Kidney tubule cell (primary cell): ENCODE results near the gene NDUFV3.
"Not testable (repeated sequence)": the region's sequence is repeated elsewhere in the genome, so short reads cannot be mapped to it uniquely, and the experiment has no call there.

Source experiments
- DNase-seq: peaks from one replicate; pipeline ENCODE4 v3.0.0-alpha.2; 2018; ENCODE audit warnings: low spot score

Gene NDUFV3

GRCh38 chr21:42900446-42900845 is 7.3 kb downstream of the NDUFV3 start:
- DNase-seq = no peak

- DNase-seq = no peak
These were observed 10.7 kb downstream of the NDUFV3 start for GRCh38 chr21:42903817-42904216.

GRCh38 chr21:42905195-42905594 is 12.1 kb downstream of the NDUFV3 start:
- DNase-seq = no peak

- DNase-seq = no peak
These were observed 13.1 kb downstream of the NDUFV3 start for GRCh38 chr21:42906233-42906632.

- peak; percentile 32 for DNase-seq
These were observed 15.4 kb downstream of the NDUFV3 start for GRCh38 chr21:42908484-42908883.

GRCh38 chr21:42911920-42912319 is 18.8 kb downstream of the NDUFV3 start:
- not testable (repeated sequence) for DNase-seq

GRCh38 chr21:42913476-42913875 is 20.4 kb downstream of the NDUFV3 start:
- peak; percentile 23 for DNase-seq

GRCh38 chr21:42918291-42918690 is 25.2 kb downstream of the NDUFV3 start:
- no peak for DNase-seq

GRCh38 chr21:42921927-42922326 is 28.8 kb downstream of the NDUFV3 start:
- no peak for DNase-seq

GRCh38 chr21:42922918-42923317 is 29.8 kb downstream of the NDUFV3 start:
- no peak for DNase-seq

- peak; percentile 91 for DNase-seq
These were observed 30.7 kb downstream of the NDUFV3 start for GRCh38 chr21:42923553-42924432.

- DNase-seq = no peak
These were observed 31.3 kb downstream of the NDUFV3 start for GRCh38 chr21:42924433-42924751.

- no peak for DNase-seq
These were observed 32.2 kb downstream of the NDUFV3 start, which contains the start of gene ERVH48-1 for GRCh38 chr21:42925114-42925926. Gene ERVH48-1 (minus strand): TSS chr21:42925630. CDS start chr21:42919006, 6,624 bp downstream.

- not testable (repeated sequence) for DNase-seq
These were observed 34.5 kb downstream of the NDUFV3 start for GRCh38 chr21:42927474-42928200.

- DNase-seq = no peak
These were observed 36.9 kb downstream of the NDUFV3 start for GRCh38 chr21:42929969-42930368.

GRCh38 chr21:42931560-42932235 is 38.6 kb downstream of the NDUFV3 start:
- DNase-seq = no peak

- DNase-seq = not testable (repeated sequence)
These were observed 39.4 kb downstream of the NDUFV3 start for GRCh38 chr21:42932378-42933136.

GRCh38 chr21:42933137-42933970 is 40.2 kb downstream of the NDUFV3 start:
- DNase-seq = not testable (repeated sequence)

GRCh38 chr21:42933973-42934372 is 40.9 kb downstream of the NDUFV3 start:
- not testable (repeated sequence) for DNase-seq

GRCh38 chr21:42936360-42936759 is 43.3 kb downstream of the NDUFV3 start:
- DNase-seq = not testable (repeated sequence)
